Stomach (tissue), 9 donors: ENCODE results near the gene PPDPF. TPM values are rescaled to one million over a fixed set of nuclear protein-coding genes. Genes with fewer than 3 reads are reported as not detected.

Source experiments
- DNase-seq, 2 donors: peaks; one replicate each; pipeline versions ENCODE4 v3.0.0 to v3.0.0-alpha.2; 2013 to 2019
- H3K27ac ChIP-seq, 5 donors: fragments of 200-600 bp in 4 of 5; sonication (generic) in 4 of 5; one replicate each; pipeline ENCODE4 v1.5.1; 2013 to 2019; ENCODE audit warnings: mild to moderate bottlenecking in 1 of 5, moderate library complexity in 1 of 5
- H3K27me3 ChIP-seq, 3 donors: fragments of 200-600 bp; sonication (generic); one replicate each; pipeline ENCODE4 v1.5.1; 2017 to 2019; ENCODE audit warnings: mixed run types in 1 of 3
- H3K36me3 ChIP-seq, 4 donors: fragments of 200-600 bp; sonication (generic); 1 replicate in 3 of 4; 2 replicates in 1 of 4; pipeline ENCODE4 v1.5.1; 2016 to 2019
- H3K4me1 ChIP-seq, 4 donors: fragments of 200-600 bp; sonication (generic); one replicate each; pipeline ENCODE4 v1.5.1; 2016 to 2019
- H3K4me3 ChIP-seq, 4 donors: fragments of 200-600 bp; sonication (generic) in 3 of 4; one replicate each; pipeline ENCODE4 v1.5.1; 2016 to 2019; ENCODE audit warnings: mild to moderate bottlenecking in 1 of 4
- H3K9me3 ChIP-seq, 4 donors: fragments of 200-600 bp; sonication (generic); one replicate each; pipeline ENCODE4 v1.5.1; 2016 to 2019
- EP300 ChIP-seq: sonication (generic); formaldehyde crosslinking; IDR thresholded peaks from one replicate; pipeline ENCODE4 v1.6.1; 2017; ENCODE audit warnings: antibody characterized with exemption
- POLR2A ChIP-seq, 4 donors: fragments of 450-650 bp; IDR thresholded peaks; one replicate each; pipeline ENCODE4 v1.6.1; 2016; ENCODE audit warnings: antibody characterized with exemption in 4 of 4, control low read depth in 2 of 4, mild to moderate bottlenecking in 1 of 4, moderate library complexity in 1 of 4
- POLR2AphosphoS5 ChIP-seq, 3 donors: sonication (generic); formaldehyde crosslinking; IDR thresholded peaks; one replicate each; pipeline ENCODE4 v1.6.1; 2016; ENCODE audit warnings: antibody characterized with exemption in 3 of 3
- WGBS, 5 donors: extraction: QIAGEN DNeasy Blood & Tissue Kit in 3 of 5; methylation state at CpG; one replicate each; pipeline versions ENCODE4 v1.1.5 to v1.1.7; 2013 to 2018; 5-methylcytosine and 5-hydroxymethylcytosine counted together
- intact Hi-C: fragments of 100-400 bp; cut with DNase I; formaldehyde crosslinking; loops from one replicate; pipeline ENCODE4 v1.15.1; 2023; ENCODE audit warnings: low total_unique reads
- polyA plus RNA-seq, 3 donors: library from polyadenylated mRNA; stranded (reverse); fragments of 200-250 nt; gene quantifications; one replicate each; pipeline ENCODE4 v1.2.3, GENCODE V29; 2013
- total RNA-seq, 5 donors: library from RNA; depleted of rRNA; stranded (reverse); fragments of >200 nt; gene quantifications; one replicate each; pipeline versions ENCODE4 v1.1.0 to v1.2.3, GENCODE V29; 2014 to 2016
- TF ChIP-seq, protein P1 (sequence below), 7 experiments: fragments of 450-650 bp in 4 of 7; fragments of 200-600 bp in 3 of 7; sonication (generic) in 3 of 7; IDR thresholded peaks; one replicate each; pipeline ENCODE4 v1.5.1; 2016 to 2019; ENCODE audit warnings: antibody characterized with exemption in 7 of 7, control low read depth in 2 of 7, mild to moderate bottlenecking in 1 of 7
- donor health status: healthy with polysubstance abuse.
- donor health status: Bipolar disorder and iron deficiency.
- donor health status: healthy.

The PPDPF gene
- total and polyA plus RNA-seq, 8 donors, result 1.8 to 756 (median 195) TPM

DNA sequence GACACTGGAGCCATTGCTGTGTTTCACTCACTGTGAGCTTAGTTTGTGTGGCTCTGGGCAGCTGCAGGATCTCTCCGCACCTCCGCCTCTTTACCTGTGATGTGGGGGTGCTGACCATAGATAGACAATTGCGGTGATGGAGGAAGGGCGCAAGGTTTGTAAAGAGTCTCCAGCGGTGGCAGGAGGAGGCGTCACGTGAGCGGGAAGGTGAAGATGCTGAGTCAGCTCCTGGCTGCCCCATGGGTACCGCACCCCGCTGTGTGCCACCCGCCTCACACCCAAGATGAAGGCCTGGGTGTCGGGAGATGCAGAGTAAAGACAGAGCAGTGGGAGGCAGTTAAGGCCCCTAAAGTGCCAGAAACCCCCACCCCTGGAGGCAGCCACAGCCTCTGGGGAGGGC, 39.1 kb upstream of the PPDPF start:
- no peak overlapping the region for H3K4me3 ChIP-seq
- peaks cover 0 to 7% (median 5%) of the 10 kb centered on the region in 4 donors for H3K4me1 ChIP-seq
- H3K27ac ChIP-seq, result no peak overlapping the region
- 44 to 63% (median 47%) methylated on average over 12 of the region's 12 CpGs for WGBS, 5 donors
- intact Hi-C loops, result no loop called here
- TF ChIP-seq POLR2AphosphoS5 (IDR thresholded peaks at IDR 0.05) (no peak), POLR2A (IDR thresholded peaks at IDR 0.05) (no peak), EP300 (no peak)
- TF ChIP-seq, protein P1, sequence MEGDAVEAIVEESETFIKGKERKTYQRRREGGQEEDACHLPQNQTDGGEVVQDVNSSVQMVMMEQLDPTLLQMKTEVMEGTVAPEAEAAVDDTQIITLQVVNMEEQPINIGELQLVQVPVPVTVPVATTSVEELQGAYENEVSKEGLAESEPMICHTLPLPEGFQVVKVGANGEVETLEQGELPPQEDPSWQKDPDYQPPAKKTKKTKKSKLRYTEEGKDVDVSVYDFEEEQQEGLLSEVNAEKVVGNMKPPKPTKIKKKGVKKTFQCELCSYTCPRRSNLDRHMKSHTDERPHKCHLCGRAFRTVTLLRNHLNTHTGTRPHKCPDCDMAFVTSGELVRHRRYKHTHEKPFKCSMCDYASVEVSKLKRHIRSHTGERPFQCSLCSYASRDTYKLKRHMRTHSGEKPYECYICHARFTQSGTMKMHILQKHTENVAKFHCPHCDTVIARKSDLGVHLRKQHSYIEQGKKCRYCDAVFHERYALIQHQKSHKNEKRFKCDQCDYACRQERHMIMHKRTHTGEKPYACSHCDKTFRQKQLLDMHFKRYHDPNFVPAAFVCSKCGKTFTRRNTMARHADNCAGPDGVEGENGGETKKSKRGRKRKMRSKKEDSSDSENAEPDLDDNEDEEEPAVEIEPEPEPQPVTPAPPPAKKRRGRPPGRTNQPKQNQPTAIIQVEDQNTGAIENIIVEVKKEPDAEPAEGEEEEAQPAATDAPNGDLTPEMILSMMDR (IDR thresholded peaks at IDR 0.05), result no peak
- peaks cover 13 to 100% (median 71%) of the 10 kb centered on the region in 3 donors for H3K27me3 ChIP-seq
- DNase-seq, result no peak
- H3K9me3 ChIP-seq, result peaks cover 0 to 5% (median 4%) of the 10 kb centered on the region in 4 donors
- no peaks in the 10 kb centered on the region for H3K36me3 ChIP-seq

GRCh38 chr20:63482021-63482587, 38.5 kb upstream of the PPDPF start:
- TF ChIP-seq POLR2A (IDR thresholded peaks at IDR 0.05) (no peak), EP300 (no peak), POLR2AphosphoS5 (IDR thresholded peaks at IDR 0.05) (no peak)
- TF ChIP-seq, protein P1 (IDR thresholded peaks at IDR 0.05), result no peak
- DNase-seq, result no peak
- H3K27ac ChIP-seq, result no peak overlapping the region
- peaks cover 0 to 6% (median 5%) of the 10 kb centered on the region in 4 donors for H3K9me3 ChIP-seq
- WGBS, 5 donors, result 35 to 44% (median 42%) methylated on average over 8 to 11 of the region's 11 CpGs
- H3K27me3 ChIP-seq, result peaks cover 11 to 100% (median 65%) of the 10 kb centered on the region in 3 donors
- H3K4me3 ChIP-seq, result no peak overlapping the region
- intact Hi-C loops, result no loop called here
- peaks cover 0 to 7% (median 5%) of the 10 kb centered on the region in 4 donors for H3K4me1 ChIP-seq
- H3K36me3 ChIP-seq, result no peaks in the 10 kb centered on the region

GRCh38 chr20:63483834-63484233, 36.7 kb upstream of the PPDPF start:
- peaks cover 0 to 15% (median 11%) of the 10 kb centered on the region in 4 donors for H3K4me1 ChIP-seq
- H3K4me3 ChIP-seq, result no peak overlapping the region
- H3K36me3 ChIP-seq, result no peaks in the 10 kb centered on the region
- H3K27me3 ChIP-seq, result peaks cover 15 to 100% (median 63%) of the 10 kb centered on the region in 3 donors
- no peak for TF ChIP-seq POLR2AphosphoS5 (IDR thresholded peaks at IDR 0.05)
- TF ChIP-seq, protein P1 (IDR thresholded peaks at IDR 0.05), result no peak
- TF ChIP-seq POLR2A (IDR thresholded peaks at IDR 0.05), result no peak
- TF ChIP-seq EP300, result no peak
- H3K9me3 ChIP-seq, result peaks cover 0 to 6% (median 5%) of the 10 kb centered on the region in 4 donors
- WGBS, 5 donors, result 54 to 68% (median 61%) methylated on average over 4 to 12 of the region's 12 CpGs
- no peak for DNase-seq
- H3K27ac ChIP-seq, result no peak overlapping the region
- intact Hi-C loops, result no loop called here

DNA sequence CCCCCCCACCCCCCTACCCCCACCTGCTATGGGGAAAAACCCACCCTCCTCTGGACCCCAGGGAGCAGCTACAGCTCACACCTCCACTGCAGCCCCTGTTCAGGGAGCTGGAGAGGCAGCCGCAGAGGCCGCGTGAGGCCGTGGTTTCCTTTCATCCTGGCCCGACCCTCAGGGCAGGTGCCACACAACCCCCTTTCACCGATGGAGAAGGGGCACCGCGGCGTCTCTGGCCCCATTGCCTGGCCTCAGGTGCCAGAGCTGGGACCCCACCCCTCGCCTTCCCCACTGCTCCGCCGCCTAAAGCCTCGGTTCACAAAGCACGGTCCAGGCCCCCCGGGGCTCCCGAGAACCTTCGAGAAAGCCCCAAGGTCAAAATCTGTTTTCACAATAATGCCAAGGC, 36.3 kb upstream of the PPDPF start:
- H3K27ac ChIP-seq, result no peak overlapping the region
- TF ChIP-seq POLR2AphosphoS5 (IDR thresholded peaks at IDR 0.05) (no peak), POLR2A (IDR thresholded peaks at IDR 0.05) (no peak), EP300 (no peak)
- TF ChIP-seq, protein P1 (IDR thresholded peaks at IDR 0.05), result no peak
- peaks cover 0 to 6% (median 5%) of the 10 kb centered on the region in 4 donors for H3K9me3 ChIP-seq
- no peak overlapping the region for H3K4me3 ChIP-seq
- intact Hi-C loops, result no loop called here
- peaks cover 15 to 100% (median 63%) of the 10 kb centered on the region in 3 donors for H3K27me3 ChIP-seq
- DNase-seq, result no peak
- H3K4me1 ChIP-seq, result peaks cover 0 to 16% (median 10%) of the 10 kb centered on the region in 4 donors
- no peaks in the 10 kb centered on the region for H3K36me3 ChIP-seq
- WGBS, 5 donors, result 48 to 71% (median 54%) methylated on average over 17 of the region's 17 CpGs
